HepG2 (cell line): ENCODE measurements around the gene GALC. TPM values are rescaled to one million over a fixed set of nuclear protein-coding genes. Genes with fewer than 3 reads are reported as not detected.

Source experiments
- ATAC-seq: fragments of 200-7000 bp; cut with Tn5 transposase; 3 replicates; pipeline ENCODE4 v1.9.1; 2020; ENCODE audit warnings: mild to moderate bottlenecking, moderate library complexity
- BruUV-seq: library from RNA; stranded (reverse); fragments of 400-500 nt; replicated peaks from 2 replicates; lab custom pipeline; 2021; lab: Mats Ljungman, UMichigan
- CTCF ChIA-PET: fragments of 300-600 bp; formaldehyde crosslinking; extraction: SDS; loops from one replicate; lab custom pipeline; 2021; ENCODE audit warnings: low total read pairs, inconsistent platforms, low intra/inter-chr PET ratio; lab: Yijun Ruan, JAX
- POLR2A ChIA-PET: fragments of 350-600 bp; sonication (Branson Sonifier 250); formaldehyde crosslinking; loops from one replicate; lab custom pipeline; 2020; ENCODE audit warnings: antibody characterized with exemption, inconsistent platforms; lab: Yijun Ruan, JAX
- DNase-seq: peaks from one replicate; pipeline ENCODE4 v3.0.0-alpha.2; 2015; ENCODE audit warnings: low spot score
- FAIRE-seq: peaks from 3 replicates; lab custom pipeline; 2011; peaks lifted over from hg19 to GRCh38; lab: Jason Lieb, UNC
- H2AFZ ChIP-seq: one replicate; pipeline ENCODE4 v1.6.1; 2011; ENCODE audit warnings: low read length, inconsistent platforms
- H3K27ac ChIP-seq: fragments of 300-600 bp; 3 replicates; pipeline ENCODE4 v1.8.0; 2011; ENCODE audit warnings: mixed run types, mild to moderate bottlenecking, mixed read lengths, low read length, inconsistent platforms; ENCODE audit not compliant: insufficient read depth; ENCODE audit errors: extremely low read length
- H3K27me3 ChIP-seq, 2 experiments: fragments of 200-600 bp in 1 of 2; 2 replicates in 1 of 2; 3 replicates in 1 of 2; pipeline versions ENCODE4 v1.6.0 to v1.8.0; 2011; ENCODE audit warnings: low read length in 2 of 2, mild to moderate bottlenecking in 2 of 2, moderate library complexity in 2 of 2, inconsistent platforms in 1 of 2; ENCODE audit not compliant: insufficient read depth in 2 of 2, control insufficient read depth in 1 of 2
- H3K36me3 ChIP-seq, 2 experiments: fragments of 200-600 bp in 1 of 2; replicated peaks in 1 of 2; 2 replicates in 1 of 2; 3 replicates in 1 of 2; pipeline versions ENCODE4 v1.5.1 to v1.8.0; 2011; ENCODE audit warnings: low read length in 2 of 2, inconsistent platforms in 1 of 2; ENCODE audit not compliant: insufficient read depth in 2 of 2, control insufficient read depth in 1 of 2
- H3K4me1 ChIP-seq: 2 replicates; pipeline ENCODE4 v1.5.1; 2012; ENCODE audit warnings: low read length, inconsistent platforms; ENCODE audit not compliant: insufficient read depth
- H3K4me2 ChIP-seq: 2 replicates; pipeline ENCODE4 v1.6.0; 2011; ENCODE audit warnings: low read depth, low read length, inconsistent platforms
- H3K4me3 ChIP-seq, 3 experiments: fragments of 200-600 bp in 1 of 3; sonication (generic), shearing (Covaris generic) in 1 of 3; replicated peaks in 1 of 3; 2 replicates each; pipeline ENCODE4 v1.5.1; 2011 to 2016; ENCODE audit warnings: low read length in 3 of 3, inconsistent platforms in 2 of 3, low read depth in 2 of 3, mild to moderate bottlenecking in 2 of 3, control low read depth in 1 of 3, mixed read lengths in 1 of 3; ENCODE audit not compliant: insufficient read depth in 1 of 3
- H3K79me2 ChIP-seq: one replicate; pipeline ENCODE4 v1.6.1; 2011; ENCODE audit warnings: low read length, inconsistent platforms; ENCODE audit not compliant: insufficient read depth
- H3K9ac ChIP-seq: 2 replicates; pipeline ENCODE4 v1.6.0; 2011; ENCODE audit warnings: mild to moderate bottlenecking, low read depth, low read length, inconsistent platforms; ENCODE audit not compliant: insufficient read depth
- H3K9me3 ChIP-seq: 2 replicates; pipeline ENCODE4 v1.5.1; 2012; ENCODE audit warnings: mild to moderate bottlenecking, low read length
- H4K20me1 ChIP-seq: 2 replicates; pipeline ENCODE4 v1.6.0; 2011; ENCODE audit warnings: inconsistent platforms, mild to moderate bottlenecking, low read length, moderate library complexity; ENCODE audit not compliant: insufficient read depth
- ATAD3A ChIP-seq: sonication (generic); formaldehyde crosslinking; IDR thresholded peaks from 2 replicates; pipeline ENCODE4 v1.4.0; 2020; ENCODE audit warnings: missing genetic modification reagents
- HHEX ChIP-seq: IDR thresholded peaks from 2 replicates; pipeline ENCODE4 v1.6.1; 2016; ENCODE audit warnings: control low read depth
- MYNN ChIP-seq: sonication (generic); formaldehyde crosslinking; IDR thresholded peaks from 2 replicates; pipeline ENCODE4 v1.4.0; 2020; ENCODE audit warnings: mild to moderate bottlenecking, low read depth, missing genetic modification reagents
- NKX3-1 ChIP-seq: sonication (generic); formaldehyde crosslinking; IDR thresholded peaks from 2 replicates; pipeline ENCODE4 v1.5.0; 2020; ENCODE audit warnings: missing genetic modification reagents
- PHB2 ChIP-seq: fragments of 450-650 bp; IDR thresholded peaks from 2 replicates; pipeline ENCODE4 v1.6.1; 2018; ENCODE audit not compliant: partially characterized antibody
- RAD21 ChIP-seq: fragments of 450-650 bp; formaldehyde crosslinking; IDR thresholded peaks from 2 replicates; pipeline ENCODE4 v1.5.0; 2020; ENCODE audit warnings: mild to moderate bottlenecking
- SAP130 ChIP-seq: IDR thresholded peaks from 2 replicates; pipeline ENCODE4 v1.6.1; 2016; ENCODE audit warnings: low read depth
- SRF ChIP-seq: IDR thresholded peaks from 2 replicates; pipeline ENCODE4 v1.6.1; 2011; ENCODE audit warnings: mild to moderate bottlenecking, low read depth, low read length, moderate library complexity
- TOE1 ChIP-seq: sonication (generic); formaldehyde crosslinking; IDR thresholded peaks from 2 replicates; pipeline ENCODE4 v1.4.0; 2020; ENCODE audit warnings: mild to moderate bottlenecking, missing genetic modification reagents
- TOPORS ChIP-seq: sonication (generic); formaldehyde crosslinking; IDR thresholded peaks from 2 replicates; pipeline ENCODE4 v1.8.0; 2023; ENCODE audit warnings: mild to moderate bottlenecking, missing genetic modification reagents
- ZNF10 ChIP-seq: sonication (generic); formaldehyde crosslinking; IDR thresholded peaks from 2 replicates; pipeline ENCODE4 v1.4.0; 2020; ENCODE audit warnings: mild to moderate bottlenecking, low read depth, missing genetic modification reagents, borderline replicate concordance
- ZNF235 ChIP-seq: sonication (generic); formaldehyde crosslinking; IDR thresholded peaks from 2 replicates; pipeline ENCODE4 v1.8.1; 2023; ENCODE audit warnings: mild to moderate bottlenecking, missing genetic modification reagents, borderline replicate concordance
- ZNF251 ChIP-seq: sonication (generic); formaldehyde crosslinking; IDR thresholded peaks from 2 replicates; pipeline ENCODE4 v1.9.0; 2021; ENCODE audit warnings: mild to moderate bottlenecking, missing genetic modification reagents
- ZNF33B ChIP-seq: sonication (generic); formaldehyde crosslinking; IDR thresholded peaks from 2 replicates; pipeline ENCODE4 v1.5.1; 2020; ENCODE audit warnings: mild to moderate bottlenecking, missing genetic modification reagents
- ZNF605 ChIP-seq: sonication (generic); formaldehyde crosslinking; IDR thresholded peaks from 2 replicates; pipeline ENCODE4 v1.8.0; 2022; ENCODE audit warnings: mild to moderate bottlenecking, missing genetic modification reagents
- ZNF75D ChIP-seq: sonication (generic); formaldehyde crosslinking; IDR thresholded peaks from 2 replicates; pipeline ENCODE4 v1.8.1; 2023; ENCODE audit warnings: missing genetic modification reagents, mild to moderate bottlenecking, borderline replicate concordance
- WGBS: methylation state at CpG from one replicate; pipeline ENCODE4 v1.1.6; 2017; ENCODE audit warnings: low lambda C conversion rate; 5-methylcytosine and 5-hydroxymethylcytosine counted together
- in situ Hi-C: cut with HindIII; loops from 2 replicates; pipeline ENCODE4 v1.10.0; 2017; ENCODE audit warnings: low pct_unique_long_range_greater_than_20kb; ENCODE audit not compliant: extremely low pct_ligation_motif_present
- intact Hi-C: fragments of 100-400 bp; cut with micrococcal nuclease; formaldehyde crosslinking; loops from one replicate; pipeline ENCODE4 v1.10.0; 2022; ENCODE audit not compliant: unreplicated experiment
- polyA plus RNA-seq, 8 experiments: library from polyadenylated mRNA; depleted of rRNA in 3 of 8; stranded (reverse) in 7 of 8; unstranded in 1 of 8; fragments of >200 nt; fragmentation: Illumina TruSeq in 4 of 8; extraction: Trizol in 4 of 8; gene quantifications; 2 replicates each; pipeline versions ENCODE4 v1.2.1 to v1.2.3, GENCODE V29; 2011 to 2016; ENCODE audit warnings: low read depth in 4 of 8, missing spikeins in 1 of 8, mixed read lengths in 1 of 8; ENCODE audit not compliant: insufficient read depth in 1 of 8
- total RNA-seq, 5 experiments: library from RNA; depleted of rRNA; stranded (reverse); fragments of >200 nt; fragmentation: Illumina TruSeq; extraction: Trizol; gene quantifications; 2 replicates each; pipeline ENCODE4 v1.2.3, GENCODE V29; 2016; ENCODE audit warnings: low read depth in 1 of 5
- TF ChIP-seq, protein P1 (sequence below): IDR thresholded peaks from 2 replicates; pipeline ENCODE4 v1.6.1; 2018; ENCODE audit warnings: missing genetic modification reagents, mild to moderate bottlenecking, missing compliant biosample characterization
- TF ChIP-seq, protein P2 (sequence below): IDR thresholded peaks from 2 replicates; pipeline ENCODE4 v1.6.1; 2016; ENCODE audit warnings: missing compliant biosample characterization, missing genetic modification reagents, borderline replicate concordance

The GALC gene
- total and polyA plus RNA-seq, 2 of the 13 experiments (the other 11 are each of a cell fraction or from before 2014, with no cell fraction given): not detected

DNA sequence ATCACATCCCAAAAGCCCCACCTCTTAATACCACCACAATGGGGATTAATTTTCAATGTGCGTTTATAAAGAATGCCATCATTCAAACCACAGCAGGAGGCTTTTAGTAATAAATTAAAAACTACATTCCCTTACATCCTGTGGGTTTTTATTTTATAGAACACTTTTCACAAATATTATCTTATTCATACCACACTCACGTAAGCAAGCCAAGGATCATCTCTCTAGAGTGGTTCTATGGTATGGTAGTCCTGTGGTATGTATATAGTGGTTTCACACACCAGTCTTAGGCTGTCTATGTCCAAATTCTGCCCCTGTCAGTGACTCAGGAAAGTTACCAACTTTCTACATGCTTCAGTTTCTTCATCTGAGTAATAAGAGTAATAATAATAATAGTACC, 100.2 kb downstream of the GALC start:
- Histone ChIP-seq H3K9me3 (no peaks in the 10 kb centered on the region), H3K4me2 (no peak overlapping the region), H3K4me1 (no peaks in the 10 kb centered on the region), H3K4me3 (no peak overlapping the region), H3K27ac (no peak overlapping the region), H3K27me3 (peaks cover 0 to 8% of the 10 kb centered on the region in 2 experiments; a peak in 1 of 5 replicates), H3K36me3 (no peaks in the 10 kb centered on the region), H4K20me1 (no peaks in the 10 kb centered on the region), H3K9ac (no peak overlapping the region), H2AFZ (no peak overlapping the region), H3K79me2 (no peaks in the 10 kb centered on the region)
- DNase-seq: no peak
- in situ Hi-C loops (no loop called here), intact Hi-C loops (no loop called here)
- WGBS: 39% methylated on average over 2 of the region's 2 CpGs
- ChIA-PET CTCF (no interaction called here), POLR2A (no interaction called here)
- ATAC-seq: no peak
- no TSS peak for BruUV-seq
- no peak for TF ChIP-seq RAD21 (CRISPR knock-in tag)
- TF ChIP-seq SAP130 (CRISPR knock-in tag): no peak
- no peak for TF ChIP-seq HHEX (CRISPR knock-in tag)
- no peak for TF ChIP-seq ZNF75D
- TF ChIP-seq MYNN (CRISPR knock-in tag): no peak
- TF ChIP-seq ATAD3A (CRISPR knock-in tag): no peak
- TF ChIP-seq ZNF251 (CRISPR knock-in tag): no peak
- no peak for TF ChIP-seq TOPORS (CRISPR knock-in tag)
- no peak for TF ChIP-seq ZNF235 (CRISPR knock-in tag)
- TF ChIP-seq PHB2: no peak
- TF ChIP-seq NKX3-1: no peak
- TF ChIP-seq, protein P1, sequence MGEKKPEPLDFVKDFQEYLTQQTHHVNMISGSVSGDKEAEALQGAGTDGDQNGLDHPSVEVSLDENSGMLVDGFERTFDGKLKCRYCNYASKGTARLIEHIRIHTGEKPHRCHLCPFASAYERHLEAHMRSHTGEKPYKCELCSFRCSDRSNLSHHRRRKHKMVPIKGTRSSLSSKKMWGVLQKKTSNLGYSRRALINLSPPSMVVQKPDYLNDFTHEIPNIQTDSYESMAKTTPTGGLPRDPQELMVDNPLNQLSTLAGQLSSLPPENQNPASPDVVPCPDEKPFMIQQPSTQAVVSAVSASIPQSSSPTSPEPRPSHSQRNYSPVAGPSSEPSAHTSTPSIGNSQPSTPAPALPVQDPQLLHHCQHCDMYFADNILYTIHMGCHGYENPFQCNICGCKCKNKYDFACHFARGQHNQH: no peak
- no peak for TF ChIP-seq TOE1 (CRISPR knock-in tag)
- TF ChIP-seq ZNF33B: no peak
- no peak for TF ChIP-seq SRF
- TF ChIP-seq ZNF10 (CRISPR knock-in tag): no peak
- TF ChIP-seq ZNF605 (CRISPR knock-in tag): no peak
- TF ChIP-seq, protein P2, sequence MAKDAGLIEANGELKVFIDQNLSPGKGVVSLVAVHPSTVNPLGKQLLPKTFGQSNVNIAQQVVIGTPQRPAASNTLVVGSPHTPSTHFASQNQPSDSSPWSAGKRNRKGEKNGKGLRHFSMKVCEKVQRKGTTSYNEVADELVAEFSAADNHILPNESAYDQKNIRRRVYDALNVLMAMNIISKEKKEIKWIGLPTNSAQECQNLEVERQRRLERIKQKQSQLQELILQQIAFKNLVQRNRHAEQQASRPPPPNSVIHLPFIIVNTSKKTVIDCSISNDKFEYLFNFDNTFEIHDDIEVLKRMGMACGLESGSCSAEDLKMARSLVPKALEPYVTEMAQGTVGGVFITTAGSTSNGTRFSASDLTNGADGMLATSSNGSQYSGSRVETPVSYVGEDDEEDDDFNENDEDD (CRISPR knock-in tag): no peak
- FAIRE-seq: no peak
